RPMI8226 (cell line): ENCODE results near the gene NOLC1.

ENCODE experiments used
- DNase-seq: peaks from one replicate; pipeline ENCODE4 v3.0.0-alpha.2; 2015

Gene NOLC1

DNA sequence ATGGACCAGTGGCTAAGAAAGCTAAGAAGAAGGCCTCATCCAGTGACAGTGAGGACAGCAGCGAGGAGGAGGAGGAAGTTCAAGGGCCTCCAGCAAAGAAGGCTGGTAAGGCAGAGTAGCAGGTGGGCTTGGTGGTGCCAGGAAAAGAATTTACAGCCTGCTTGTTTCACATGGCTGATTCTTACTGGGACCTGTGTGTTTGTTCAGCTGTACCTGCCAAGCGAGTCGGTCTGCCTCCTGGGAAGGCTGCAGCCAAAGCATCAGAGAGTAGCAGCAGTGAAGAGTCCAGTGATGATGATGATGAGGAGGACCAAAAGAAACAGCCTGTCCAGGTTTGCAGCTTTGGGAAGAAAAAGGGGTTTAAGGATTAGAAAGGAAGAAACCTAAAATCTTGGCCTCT, 5.0 kb downstream of the NOLC1 start:
- DNase-seq, result no peak

DNA sequence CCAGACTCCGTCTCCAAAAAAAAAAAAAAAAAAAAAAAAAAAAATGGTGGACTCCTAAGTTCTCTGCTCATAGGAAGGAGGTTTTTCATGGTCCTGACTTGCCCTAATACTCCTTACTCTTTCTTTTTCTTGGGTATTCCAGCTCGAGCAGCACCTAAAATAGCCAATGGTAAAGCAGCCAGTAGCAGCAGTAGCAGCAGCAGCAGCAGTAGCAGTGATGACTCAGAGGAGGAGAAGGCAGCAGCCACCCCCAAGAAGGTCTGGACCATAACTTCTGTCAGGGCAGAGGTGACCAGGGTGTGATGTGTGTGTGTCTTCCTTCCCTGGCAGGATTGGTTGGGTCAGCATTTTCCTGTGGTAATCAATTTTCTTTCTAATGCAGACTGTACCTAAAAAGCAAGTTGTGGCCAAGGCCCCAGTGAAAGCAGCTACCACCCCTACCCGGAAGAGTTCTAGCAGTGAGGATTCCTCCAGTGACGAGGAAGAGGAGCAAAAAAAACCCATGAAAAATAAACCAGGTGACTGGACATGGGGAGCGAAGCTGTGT, 6.9 kb downstream of the NOLC1 start:
- no peak for DNase-seq

GRCh38 chr10:102159831-102160230, 7.6 kb downstream of the NOLC1 start:
- no peak for DNase-seq

DNA sequence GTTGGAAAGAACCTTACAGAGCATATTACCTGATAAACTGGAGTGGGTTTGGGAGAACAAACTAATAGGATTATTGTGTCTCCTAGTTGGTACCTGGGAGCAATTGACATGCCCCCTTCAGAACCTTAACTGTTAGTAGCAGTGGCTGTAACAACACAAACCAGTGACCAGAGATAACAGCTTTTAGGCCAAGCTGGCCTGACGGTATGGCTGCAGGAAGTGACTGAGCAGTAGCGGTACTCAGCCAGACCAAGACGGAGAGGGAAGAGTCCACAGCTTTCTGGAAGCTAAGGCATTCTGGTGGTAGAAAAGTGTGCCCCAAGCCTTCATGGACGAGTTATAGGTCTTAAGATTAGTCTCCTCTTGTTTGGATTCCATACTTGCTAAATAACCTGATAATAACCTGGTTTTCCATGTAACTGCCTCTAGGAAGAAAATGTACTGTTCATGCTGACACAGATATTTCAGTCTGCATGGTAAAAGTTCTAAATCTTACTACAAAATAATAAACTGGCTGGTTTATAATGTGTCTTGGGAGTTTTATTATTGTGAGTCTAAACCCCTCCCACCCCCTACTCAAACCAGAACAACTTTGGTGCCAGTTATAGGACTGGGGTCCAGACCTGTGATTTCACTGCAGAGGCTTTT, 11.3 kb downstream of the NOLC1 start:
- DNase-seq, result no peak

- no peak for DNase-seq
These were observed 15.7 kb downstream of the NOLC1 start for GRCh38 chr10:102167861-102168260.

DNA sequence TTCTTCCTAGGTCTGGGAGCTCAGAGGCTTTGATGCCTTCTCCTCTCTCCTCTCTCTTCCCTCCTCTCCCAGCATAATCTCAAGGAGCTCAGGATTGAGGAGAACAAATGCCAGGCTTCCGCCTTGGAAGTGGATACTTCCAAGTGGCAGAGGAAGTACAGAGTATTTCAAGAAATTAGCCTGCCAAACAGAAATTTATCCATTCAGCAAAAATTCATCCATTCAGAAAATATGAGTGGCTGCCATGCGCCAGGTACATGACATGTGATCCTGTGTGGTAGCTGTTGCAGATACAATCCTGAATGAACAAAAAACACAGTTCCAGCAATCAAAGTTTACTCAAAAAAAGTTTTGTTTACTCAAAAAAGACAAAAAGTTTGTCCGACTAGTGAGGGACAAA, 18.4 kb downstream of the NOLC1 start:
- no peak for DNase-seq

GRCh38 chr10:102172288-102172687, 20.1 kb downstream of the NOLC1 start:
- DNase-seq, result no peak

GRCh38 chr10:102175415-102175814, 23.2 kb downstream of the NOLC1 start:
- DNase-seq, result no peak

DNA sequence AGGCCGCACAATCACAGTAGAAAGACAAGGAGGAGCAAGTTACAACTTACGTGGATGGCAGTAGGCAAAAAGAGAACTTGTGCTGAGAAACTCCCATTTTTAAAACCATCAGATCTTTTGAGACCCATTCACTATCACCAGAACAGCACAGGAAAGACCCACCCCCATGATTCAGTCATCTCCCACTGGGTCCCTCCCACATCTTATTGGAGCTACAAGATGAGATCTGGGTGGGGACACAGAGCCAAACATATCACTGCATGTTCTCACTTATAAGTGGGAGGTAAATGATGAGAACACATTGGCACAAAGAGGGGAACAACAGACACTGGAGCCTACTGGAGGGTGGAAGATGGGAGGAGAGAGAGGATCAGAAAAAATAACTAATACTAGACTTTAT, 32.4 kb downstream of the NOLC1 start:
- DNase-seq, result no peak

DNA sequence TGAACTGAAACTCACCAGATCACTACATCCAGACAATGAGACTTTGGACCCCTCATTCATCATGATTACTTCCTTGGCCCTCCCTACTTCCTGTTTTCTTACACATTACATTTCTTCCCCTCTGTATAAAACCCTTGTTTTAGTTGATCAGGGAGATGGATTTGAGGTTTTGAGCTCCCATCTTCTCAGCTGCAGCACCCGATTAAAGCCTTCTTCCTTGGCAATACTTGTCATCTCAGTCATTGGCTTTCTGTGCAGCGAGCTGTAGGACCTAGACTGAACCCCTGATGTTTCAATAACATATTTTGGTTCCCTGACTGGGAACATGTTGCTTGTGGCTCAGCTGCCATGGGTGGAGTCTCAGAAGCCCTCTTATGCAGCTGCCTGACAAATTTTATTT, 33.1 kb downstream of the NOLC1 start:
- no peak for DNase-seq

- no peak for DNase-seq
These were observed 33.8 kb downstream of the NOLC1 start for GRCh38 chr10:102185811-102186527.

DNA sequence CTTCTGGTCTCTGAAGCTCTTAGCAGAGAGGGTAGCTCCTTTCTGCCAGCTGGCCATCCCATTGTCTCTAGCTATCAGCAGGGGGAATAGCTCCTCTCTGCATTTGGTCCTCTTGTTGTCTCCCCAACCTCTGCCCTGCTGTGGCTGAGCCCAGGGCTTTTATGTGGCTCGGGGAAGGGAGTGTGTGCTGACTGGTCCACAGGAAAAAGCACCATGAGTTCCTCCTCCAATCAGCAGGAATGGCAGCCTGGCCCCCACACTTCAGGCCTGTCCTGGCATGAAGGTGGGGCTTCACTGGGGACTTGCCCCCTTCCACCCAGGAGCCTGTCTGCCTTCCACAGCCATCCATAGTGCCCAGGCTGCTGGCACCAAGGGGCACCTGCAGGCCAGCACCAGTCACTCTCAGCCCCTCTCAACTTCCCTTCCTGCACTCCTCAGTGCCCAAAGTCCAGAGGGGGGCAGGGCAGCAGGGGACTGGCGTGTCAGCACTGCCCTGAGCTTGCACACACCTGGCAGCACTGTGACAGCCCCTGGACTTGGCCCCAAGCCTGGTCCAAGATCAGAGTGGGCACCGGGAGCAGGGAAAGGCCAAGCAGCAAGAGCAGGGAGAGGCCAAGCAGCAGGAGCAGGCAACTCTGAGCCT, 36.2 kb downstream of the NOLC1 start:
- DNase-seq, result peak; percentile 66

- peak; percentile 36 for DNase-seq
These were observed 37.0 kb downstream of the NOLC1 start for GRCh38 chr10:102188941-102189898.

DNA sequence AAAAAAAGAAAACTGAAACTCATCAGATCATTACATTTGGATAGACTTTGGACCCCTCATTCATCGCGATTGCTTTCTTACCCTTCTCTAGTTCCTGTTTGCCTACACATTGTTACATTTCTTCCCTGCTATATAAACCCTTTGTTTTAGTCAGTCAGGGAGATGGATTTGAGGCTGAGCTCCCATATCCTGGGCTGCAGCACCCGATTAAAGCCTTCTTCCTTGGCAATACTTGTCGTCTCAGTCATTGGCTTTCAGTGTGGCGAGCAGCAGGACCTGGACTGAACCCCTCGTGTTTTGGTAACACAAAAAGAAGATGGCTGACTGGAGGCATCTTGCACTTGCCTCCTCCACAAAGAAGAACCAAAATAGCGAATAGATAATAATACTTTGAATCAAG, 39.8 kb downstream of the NOLC1 start:
- no peak for DNase-seq

DNA sequence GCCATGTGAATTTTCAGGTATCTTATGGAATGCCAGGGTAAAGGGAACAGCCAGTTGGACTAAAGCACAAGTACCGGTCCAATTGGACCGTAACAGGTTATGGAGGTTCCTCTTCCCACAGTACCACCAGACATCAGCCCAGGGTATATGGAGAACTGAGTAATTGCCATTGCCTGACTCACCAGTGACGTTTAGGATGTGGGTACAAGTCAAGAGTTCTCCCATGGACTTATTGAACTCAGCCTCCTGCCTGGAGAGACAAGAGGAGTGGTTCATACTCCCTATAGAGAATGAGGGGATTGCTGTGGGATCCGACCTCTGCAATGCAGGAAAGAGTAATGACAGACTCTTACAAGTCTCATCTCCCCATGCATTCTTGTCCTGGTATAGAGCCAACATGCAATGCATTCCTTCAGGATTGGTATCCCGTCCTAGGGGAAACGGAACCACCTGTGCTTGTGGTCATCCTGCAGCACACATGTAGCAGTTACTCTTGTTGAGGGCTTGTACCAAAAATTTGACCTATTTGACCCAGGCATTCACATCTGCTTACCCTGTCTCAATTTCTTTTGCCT, 43.2 kb downstream of the NOLC1 start:
- no peak for DNase-seq

DNA sequence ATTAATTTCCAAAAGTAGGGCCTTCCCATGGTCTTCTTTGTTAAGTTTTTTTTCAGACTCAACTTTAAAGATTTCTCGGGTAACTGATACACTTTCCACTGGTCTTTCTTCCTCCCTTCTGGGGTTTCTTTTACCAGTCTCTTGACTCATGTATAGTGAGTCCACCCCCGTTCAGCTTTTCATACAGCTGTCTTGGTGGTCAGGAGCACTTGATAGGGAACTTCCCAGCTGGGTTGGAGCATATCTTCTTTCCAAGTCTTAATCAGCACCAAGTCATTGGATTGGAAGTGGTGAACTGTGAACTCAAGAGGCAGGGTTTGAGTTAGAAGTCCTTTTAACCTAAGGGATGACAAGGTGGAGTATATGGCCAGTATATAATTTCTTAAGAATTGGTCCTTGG, 44.7 kb downstream of the NOLC1 start:
- no peak for DNase-seq

DNA sequence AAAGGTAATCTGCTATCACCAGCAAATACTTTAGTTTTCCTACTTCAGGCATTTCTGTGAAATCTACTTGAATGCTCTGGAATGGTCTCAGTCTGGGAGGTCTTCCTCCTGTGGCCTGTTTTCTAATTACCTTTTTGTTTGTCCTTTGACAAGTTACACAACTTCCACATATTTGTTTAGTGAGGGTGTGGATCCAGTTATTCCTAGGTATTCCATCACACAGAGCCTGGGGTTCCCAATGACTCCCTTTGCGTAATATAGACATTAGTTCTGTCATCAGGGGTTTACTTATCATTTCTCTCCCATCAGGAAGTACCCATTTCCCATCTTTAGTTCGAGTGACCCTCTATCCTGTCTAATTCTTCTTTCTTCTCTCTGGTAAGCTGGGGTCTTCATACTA, 45.8 kb downstream of the NOLC1 start:
- DNase-seq, result no peak

GRCh38 chr10:102200751-102201640, 48.8 kb downstream of the NOLC1 start:
- DNase-seq, result no peak

DNA sequence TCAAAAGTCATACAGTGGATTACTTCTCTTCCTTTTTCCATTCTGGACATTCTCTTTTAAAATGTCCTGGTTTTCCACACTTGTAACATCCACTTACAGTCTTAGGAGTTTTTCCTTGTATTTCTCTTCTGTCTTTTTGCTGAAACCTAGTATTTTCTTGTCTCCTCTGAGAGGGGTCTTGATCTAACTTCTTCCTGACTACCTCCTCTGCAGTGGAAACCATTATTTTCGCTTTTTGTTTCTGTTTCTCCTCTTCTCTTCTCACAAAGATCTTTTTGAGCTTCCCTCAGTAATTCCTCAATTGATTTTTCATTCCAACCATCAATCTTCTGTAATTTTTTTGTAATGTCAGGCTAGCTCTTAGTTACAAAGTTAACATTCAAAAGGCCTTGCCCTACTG, 50.2 kb downstream of the NOLC1 start:
- no peak for DNase-seq

DNA sequence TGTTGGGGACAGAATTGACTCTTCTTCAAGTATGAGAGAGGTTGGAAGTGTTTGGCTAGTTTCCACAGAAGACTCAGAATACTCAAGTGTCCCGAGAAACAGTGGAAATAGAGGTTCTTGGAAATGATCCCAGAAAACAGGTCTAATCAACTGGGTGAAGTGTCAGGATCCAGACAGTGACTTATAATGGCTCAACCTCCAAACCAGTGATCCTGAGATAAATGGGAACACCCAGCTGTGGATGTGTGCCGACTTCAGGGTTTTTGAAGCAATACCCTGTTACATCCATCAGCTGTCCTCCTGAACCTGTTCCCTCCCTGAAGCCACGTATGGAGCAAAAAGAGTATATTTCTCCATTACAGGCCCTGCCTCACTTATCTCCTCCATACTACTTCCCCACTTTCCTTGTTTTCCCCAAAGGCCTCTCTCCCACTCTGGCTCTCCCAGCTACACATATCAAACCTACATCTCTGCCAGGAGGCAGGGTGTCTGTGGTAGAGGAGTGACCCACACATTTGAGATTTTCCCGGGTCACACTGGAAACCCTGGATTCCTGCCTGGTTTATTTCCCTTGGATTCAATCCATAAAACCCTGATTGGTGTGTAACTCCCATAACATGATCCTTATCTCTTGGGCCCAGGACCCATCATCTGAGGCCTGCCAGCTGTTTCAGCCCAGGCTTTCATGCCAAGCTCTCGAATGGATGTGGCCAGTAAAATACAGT, 56.3 kb downstream of the NOLC1 start:
- DNase-seq, result no peak
